GM21515 (cell line): ENCODE measurements around the gene RSPH3.
"Not testable (repeated sequence)": the region's sequence is repeated elsewhere in the genome, so short reads cannot be mapped to it uniquely, and the experiment has no call there.

Experiments used
- ATAC-seq: cut with Tn5 transposase; IDR thresholded peaks from one replicate; pipeline ENCODE4 v1.9.1; 2021; ENCODE audit not compliant: unreplicated experiment

Gene RSPH3

DNA sequence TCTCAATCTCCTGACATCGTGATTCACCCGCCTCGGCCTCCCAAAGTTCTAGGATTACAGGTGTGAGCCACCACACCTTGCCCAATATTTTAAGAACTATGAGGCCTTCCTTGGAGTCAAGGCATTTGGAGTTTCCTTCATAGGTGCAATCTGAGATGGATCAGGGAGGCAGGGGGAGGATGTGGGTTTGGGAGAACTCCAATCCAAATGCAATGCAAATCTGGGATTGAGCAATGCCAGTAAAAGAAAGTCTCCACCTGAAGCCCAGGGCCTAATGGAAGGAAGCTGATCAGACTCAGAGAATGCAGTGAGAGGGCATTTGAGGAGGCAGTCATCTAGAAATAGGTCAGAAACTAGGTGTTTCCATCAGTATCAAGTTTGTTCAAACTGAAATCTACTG is 21.2 kb downstream of the RSPH3 start:
- ATAC-seq, result no peak

DNA sequence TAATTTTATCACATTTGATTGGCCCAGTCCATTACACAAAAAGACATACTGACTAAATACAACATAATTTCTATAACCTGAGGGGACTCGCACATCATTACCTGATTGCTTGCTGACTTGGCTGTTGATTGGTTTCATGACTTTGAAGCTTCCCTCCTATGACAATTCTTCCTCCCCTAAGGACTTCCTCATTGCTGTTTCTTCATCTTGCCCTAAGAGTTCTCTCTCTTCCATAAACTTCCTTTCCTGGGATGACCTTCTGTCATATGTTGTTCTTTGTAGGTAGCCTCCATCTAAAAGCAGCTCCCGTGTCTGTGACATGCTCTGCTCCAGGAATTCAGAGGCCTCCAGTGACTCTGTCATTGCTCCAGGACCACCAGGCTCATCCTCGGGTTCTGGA is 22.6 kb downstream of the RSPH3 start:
- no peak for ATAC-seq

DNA sequence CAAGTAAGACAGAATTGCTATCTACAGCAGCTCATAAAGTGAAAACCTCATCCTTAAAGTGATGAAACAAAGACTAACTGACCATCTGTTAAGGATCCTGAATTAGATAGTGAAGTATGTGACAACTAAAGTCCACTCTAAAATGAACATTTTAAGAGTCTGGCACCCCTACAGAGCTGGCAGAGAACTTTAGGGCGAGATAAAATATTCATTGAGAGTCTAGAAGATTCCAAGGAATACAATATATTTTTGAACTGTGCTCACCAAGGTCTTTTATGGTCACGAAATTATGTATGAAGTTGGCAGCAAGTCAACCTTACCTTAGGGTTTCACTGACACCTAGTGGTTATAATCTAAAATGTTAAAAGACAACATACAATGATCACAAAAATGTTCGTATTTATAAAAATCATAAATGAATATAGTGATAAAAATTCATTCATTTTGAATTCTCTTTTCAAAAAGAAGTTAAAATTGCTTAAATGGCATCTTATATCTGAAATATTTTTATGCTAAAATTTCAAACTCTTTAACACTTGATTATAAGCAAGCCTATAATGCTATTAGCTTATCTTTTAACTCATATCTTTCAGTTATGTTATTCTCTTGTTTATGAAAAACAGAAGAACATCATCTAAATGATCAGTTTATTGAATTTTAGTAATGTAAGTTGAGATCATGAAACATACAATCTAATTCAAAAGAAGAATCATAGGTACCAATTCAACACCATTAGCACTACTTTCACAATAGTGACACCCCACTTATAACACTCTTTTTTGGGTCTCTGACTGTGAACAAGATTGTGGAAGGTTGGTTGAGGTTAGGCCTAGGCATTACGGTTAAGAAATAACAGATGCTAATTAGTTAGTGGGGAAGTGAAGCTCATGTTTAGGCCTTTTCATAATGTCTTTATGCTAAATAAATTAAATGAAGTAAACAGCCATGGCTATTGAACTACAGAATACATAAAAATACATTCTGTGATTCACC is 27.5 kb downstream of the RSPH3 start:
- ATAC-seq, result no peak

DNA sequence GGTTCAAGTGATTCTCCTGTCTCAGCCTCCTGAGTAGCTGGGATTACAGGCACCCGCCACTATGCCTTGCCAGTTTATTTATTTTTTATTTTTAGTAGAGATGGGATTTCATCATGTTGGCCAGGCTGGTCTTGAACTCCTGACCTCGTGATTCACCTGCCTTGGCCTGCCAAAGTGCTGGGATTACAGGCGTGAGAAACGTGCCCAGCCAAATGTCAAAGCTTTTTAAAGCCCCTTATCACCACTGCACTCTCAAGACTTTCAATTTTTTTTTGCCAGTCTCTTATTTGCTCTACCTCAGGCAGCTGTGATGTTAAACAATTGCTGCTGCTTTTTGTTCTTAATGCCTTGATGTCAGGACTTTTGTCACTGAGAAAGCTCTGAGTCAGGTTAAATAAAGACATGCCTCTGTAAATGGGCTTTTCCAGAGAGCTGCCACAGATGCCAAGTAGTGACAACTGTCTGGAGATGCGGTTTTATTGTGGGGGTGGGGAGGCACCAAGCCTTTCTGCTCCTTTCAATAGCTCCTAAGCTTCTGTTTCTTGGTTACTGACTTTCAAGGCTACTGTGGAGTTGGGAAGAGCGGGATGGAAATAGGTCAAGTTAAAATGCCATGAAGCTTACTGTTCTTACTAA is 29.2 kb downstream of the RSPH3 start:
- ATAC-seq, result no peak

DNA sequence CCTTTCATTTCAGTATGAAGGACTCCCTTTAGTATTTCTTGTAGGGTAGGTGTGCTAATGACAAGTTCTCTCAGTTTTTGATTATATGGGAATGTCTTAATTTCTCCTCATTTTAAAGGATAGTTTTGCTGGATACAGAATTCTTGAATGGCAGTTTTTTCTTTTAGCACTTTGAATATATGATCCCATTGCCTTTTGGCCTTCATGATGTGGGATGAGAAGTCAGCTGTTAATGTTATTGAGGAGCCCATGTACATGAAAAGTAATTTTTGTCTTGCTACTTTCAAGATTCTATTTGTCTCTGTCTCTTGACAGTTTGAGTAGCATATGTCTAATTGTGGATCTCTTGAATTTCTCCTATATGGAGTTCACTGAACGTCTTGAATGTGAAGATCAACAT is 30.9 kb downstream of the RSPH3 start:
- ATAC-seq, result no peak

DNA sequence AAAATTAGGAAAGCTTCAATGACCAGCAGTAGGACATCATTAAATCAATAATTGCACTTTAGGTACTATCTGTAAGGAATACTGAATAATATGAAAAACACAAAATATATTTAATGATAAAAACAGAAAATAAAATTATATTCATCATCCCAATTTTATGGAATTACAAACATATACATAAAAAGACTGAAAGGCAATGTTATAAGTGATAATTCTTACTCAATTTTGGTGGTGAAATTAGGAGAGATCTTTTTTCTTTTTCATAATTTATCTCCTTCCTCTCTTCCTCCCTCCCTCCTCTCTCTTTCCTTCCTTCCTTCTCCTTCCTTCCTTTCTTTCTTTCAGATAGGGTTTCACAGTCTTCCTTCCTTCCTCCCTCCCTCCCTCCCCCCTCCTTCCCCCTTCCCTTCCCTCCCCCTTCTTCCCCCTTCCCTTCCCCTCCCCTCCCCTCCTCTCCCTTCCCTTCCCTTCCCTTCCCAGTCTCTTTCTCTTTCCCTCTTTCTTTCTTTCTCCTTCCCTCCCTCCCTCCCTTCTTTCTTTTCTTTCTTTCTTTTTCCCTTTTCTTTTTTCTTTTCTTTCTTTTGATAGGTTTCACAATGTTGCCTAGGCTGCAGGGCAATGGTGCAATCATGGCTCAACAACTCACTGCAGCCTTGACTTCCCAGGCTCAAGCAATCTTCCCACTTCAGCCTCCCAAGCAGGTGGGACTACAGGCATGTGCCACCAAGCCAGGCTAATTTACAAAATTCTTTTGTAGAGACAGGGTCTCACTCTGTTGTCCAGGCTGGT is 36.8 kb downstream of the RSPH3 start:
- no peak for ATAC-seq

DNA sequence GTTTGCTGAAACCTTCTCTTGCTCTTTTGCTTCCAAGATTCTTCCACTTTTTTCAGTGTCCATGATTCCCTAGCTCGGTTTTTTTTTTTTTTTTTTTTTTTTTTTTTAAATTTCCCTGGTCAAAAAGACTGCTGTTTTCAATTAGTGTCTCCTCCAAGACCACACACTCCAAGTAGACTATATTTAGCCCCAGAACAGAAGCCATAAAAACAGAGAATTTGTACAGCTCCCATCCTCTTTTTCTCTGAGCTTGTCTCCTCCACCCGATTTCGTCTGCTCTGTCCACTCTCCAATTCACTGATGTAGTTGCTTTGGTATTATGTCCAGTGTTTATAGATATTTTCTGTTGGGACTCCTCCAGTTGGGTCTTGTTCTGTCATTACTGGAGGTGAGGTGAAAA is 37.6 kb downstream of the RSPH3 start:
- no peak for ATAC-seq

DNA sequence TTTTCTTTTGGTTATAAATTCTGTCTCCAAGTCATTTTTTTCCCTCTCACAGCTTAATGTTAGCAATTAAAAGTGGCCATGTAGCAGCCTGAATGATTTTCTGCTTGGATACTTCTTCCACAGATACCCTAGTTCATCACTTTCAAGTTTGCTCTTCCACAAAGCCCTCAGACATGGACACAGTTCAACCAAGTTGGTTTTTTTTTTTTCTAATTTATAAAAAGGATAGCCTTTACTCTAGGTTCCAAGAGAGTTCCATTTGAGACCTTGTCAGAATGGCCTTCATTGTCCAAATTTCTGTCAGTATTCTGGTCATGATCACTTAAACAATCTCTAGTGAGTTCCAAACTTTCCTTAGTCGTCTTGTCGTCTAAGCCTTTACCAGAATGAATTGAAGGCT is 40.0 kb downstream of the RSPH3 start:
- ATAC-seq, result no peak

DNA sequence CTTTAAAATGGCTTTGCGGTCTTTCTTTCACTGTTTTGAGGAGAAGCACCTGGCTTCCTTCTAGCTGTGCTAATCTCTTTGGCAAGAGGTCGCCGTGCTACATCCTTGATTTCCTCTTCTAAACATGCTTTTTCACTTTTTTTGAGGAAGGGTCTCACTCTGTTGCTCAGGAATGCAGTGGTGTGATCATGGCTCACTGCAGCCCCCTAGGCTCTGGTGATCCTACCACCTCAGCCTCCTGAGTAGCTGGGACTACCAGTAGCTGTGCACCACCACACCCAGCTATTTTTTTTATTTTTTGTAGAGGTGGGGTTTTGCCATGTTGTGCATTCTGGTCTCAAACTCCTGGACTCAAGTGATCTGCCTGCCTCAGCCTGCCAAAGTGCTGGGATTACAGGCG is 40.5 kb downstream of the RSPH3 start:
- ATAC-seq, result no peak

DNA sequence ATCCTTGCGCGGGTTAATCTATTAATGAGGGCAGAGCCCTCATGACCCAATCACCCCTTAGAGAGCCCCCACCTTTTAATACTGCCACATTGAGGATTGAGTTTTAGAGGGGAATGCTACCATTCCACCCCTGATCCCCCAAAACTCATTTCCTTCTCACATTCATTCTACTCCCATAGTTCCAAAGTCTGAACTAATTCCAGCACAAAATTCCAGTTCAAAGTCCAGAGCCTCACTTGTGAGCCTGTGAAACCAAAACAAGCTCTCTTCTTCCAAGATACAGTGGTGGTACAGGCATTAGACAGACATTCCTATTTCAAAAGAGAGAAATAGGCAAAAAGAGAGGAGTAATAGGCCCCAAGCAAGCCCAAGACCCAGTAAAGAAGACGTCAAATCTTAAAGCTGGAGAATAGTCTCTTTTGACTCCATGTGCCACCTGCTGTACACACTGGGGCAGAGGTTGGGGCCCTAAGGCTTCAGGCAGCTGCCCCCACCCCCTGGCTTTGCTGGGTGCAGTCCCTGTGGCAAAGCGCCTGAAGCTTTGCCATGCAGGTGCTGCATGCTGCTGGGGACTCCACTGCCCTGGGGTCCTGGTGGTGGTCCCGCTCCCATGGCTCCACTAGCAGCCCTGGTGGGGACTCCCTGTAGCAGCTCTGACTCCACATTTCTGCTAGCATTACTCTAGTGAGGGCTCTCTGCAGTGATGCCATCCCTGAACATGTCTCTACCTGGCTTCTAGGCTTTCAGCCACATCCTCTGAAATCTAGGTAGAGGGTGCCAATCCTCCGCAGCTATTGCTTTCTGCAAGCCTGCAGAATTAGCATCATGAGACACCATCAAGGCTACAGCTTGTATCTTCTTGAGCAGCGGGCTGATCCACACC is 41.3 kb downstream of the RSPH3 start:
- ATAC-seq, result no peak

DNA sequence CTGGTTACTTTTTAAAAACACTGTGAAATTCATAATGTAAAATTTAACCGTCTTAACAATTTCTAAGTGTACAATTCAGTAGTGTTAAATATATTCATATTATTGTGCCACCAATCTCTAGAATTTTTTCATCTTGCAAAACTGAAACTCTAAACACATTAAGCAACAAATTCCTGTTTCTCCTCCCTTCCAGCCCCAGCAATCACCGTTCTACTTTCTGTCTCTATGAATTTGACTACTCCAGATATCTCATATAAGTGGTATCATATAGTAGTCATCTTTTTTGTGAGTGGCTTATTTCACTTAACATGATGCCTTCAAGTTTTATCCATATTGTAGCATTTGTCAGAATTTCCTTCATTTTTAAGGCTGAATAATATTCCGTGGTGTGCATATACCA is 44.7 kb downstream of the RSPH3 start:
- ATAC-seq, result no peak

DNA sequence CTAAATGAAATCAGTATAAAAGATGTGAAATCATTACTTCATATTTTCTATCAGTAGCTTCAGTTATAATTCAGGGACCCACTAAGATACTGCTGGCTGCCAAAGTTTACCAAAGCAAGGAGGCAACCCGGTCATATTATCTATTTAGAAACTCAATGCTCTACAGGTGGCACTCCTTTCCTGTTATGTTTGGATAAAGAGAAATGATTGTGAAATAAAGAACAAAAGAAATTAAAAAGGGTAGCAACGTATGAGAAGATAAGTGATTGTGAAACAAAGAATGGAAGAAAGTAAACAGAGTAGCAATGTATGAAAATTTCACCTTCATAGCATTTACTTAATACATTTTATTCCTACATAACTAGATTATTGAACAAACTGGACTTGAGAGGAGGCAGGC is 45.2 kb downstream of the RSPH3 start:
- ATAC-seq, result no peak

DNA sequence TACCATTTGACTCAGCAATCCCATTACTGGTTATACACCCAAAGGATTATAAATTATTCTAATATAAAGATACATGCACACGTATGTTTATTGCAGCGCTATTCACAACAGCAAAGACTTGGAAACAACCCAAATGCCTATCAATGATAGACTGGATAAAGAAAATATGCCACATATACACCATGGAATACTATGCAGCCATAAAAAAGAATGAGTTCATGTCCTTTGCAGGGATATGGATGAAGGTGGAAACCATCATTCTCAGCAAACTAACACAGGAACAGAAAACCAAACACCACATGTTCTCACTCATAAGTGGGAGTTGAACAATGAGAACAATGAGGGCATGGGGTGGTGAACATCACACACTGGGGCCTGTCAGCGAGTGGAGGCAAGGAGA is 48.0 kb downstream of the RSPH3 start:
- not testable (repeated sequence) for ATAC-seq

DNA sequence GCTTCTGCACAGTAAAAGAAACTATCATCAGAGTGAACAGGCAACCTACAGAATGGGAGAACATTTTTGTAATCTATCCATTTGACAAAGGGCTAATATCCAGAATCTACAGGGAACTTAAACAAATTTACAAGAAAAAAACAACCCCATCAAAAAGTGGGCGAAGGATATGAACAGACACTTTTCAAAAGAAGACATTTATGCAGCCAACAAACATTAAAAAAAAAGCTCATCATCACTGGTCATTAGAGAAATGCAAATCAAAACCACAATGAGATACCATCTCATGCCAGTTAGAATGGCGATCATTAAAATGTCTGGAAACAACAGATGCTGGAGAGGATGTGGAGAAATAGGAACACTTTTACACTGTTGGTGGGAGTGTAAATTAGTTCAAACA is 48.4 kb downstream of the RSPH3 start:
- ATAC-seq, result not testable (repeated sequence)

DNA sequence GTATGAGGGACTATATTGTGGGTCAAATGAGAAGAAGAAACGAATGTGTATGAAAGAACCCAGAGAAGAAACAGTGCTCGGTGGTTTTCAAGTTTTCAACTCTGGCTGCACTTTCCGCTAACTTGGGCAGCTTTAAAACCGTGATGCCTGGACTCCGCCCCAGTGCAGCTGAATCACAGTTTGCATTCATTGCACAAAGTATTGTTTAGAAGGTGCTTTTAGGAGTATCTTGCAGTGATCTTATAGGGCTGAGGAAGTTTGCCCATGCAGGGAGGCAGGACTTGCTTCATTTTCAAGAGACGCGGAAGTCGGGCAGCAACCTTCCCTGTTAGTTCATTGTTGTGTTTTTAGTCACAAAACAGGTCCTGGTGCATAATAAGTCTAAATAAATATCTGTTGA is 52.7 kb downstream of the RSPH3 start:
- no peak for ATAC-seq

DNA sequence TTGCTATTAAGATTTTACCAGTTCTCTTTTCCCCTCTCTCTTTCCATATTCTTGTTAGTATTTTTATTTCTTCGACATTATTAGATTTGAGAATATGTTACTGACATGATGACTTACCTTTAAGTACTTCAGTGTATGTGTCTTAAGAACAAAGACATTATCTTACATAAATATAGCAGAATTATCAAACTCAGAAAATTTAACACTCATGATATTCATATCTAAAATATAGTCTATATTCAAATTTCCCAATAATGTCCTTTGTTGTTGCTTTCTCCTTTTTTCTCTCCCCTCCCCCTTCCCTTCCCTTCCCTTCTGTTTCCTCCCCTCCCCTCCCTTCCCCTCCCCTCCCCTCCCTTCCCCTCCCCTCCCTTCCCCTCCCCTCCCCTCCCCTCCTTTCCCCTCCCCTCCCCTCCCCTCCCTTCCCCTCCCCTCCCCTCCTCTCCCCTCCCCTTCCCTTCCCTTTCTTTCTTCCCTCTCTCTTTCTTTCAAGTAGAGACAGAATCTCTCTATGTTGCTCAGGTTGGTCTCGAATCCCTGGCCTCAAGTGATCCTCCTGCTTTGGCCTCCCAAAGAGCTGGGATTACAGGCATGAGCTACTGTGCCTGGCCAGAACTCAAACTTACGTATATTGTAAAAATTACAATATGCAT is 56.5 kb downstream of the RSPH3 start:
- no peak for ATAC-seq

DNA sequence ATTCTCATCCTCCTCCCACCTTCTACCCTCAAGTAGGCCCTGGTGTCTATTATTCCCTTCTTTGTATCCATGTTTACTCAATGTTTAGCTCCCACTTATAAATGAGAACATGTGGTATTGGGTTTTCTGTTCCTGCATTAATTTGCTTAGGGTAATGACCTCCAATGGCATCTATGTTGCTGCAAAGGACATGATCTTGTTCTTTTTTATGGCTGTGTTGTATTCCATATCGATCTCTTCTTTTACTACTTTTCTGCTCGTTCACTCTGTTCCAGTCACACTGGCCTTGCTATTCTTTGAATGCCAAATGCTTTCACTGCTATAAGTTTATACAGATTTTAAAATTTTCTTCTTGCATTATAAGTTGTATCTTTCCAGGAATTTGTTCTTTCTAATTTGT is 57.7 kb downstream of the RSPH3 start:
- ATAC-seq, result no peak

DNA sequence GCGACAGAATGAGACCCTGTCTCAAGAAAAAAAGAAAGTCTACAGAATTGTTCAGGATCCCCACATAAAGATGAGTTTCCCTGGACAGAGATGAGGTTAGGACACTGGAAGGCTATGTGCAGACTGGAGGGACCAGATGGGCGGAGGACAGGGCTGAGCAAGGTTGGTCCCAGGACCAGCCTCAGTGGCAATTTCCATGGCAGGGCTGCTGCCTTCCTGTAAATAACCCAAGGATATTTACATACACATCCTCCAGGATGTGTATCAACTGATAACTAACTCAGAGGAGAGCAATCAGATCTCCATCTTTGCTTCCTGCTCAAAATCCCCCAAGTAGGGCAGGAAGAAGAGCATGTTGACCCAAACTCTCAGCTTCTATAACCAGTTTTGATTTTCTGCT is 58.8 kb downstream of the RSPH3 start:
- ATAC-seq, result no peak

DNA sequence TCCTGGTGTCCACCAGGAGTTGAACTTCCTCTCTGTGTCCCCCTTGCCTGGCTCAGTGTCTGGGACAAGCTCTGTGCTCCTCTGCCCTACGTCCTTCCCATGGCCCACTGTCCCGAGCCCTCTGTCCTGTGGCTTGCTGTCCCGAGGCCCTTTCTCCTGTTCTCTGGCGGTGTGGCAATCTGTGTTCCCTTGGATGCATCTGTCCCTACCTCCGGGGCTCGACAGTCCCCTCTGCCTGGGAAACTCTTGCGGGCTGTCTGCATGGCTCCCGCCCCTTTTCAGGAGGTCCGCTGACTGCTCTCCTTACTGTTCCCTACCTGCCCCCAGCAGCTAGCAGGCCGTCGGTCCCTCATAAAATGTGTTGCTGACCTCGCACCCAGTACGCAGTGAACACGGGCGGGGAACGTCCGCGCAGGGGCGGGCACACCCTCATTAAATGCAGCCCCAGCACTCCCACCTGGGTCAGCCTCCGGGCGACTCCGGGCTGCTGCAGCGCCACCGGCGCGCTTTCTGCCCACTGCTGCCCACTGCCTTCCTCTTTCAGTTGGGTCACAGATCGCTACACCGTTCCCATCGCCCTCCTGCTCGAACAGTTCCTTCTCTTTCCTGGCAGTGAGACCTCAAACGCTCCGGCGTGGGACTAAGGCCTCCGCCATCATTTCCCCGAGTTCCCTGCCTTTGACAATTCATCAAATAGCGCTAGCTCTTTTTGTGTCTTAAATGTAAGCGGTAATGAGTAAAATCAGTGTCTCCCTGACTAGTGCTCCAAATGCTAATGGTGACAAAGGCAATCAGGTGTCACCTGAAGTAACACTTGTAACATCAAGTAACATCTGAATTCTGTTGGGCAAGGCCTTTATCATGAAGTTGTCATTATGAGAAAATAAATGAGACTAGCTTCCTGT is 60.5 kb downstream of the RSPH3 start:
- ATAC-seq, result no peak
